ENCODE data around the gene PLEKHM3. TPM values are rescaled to one million over a fixed set of nuclear protein-coding genes. Genes with fewer than 3 reads are reported as not detected.

PLEKHM3 gene
- total and polyA plus RNA-seq, 2 experiments from 2014 or later, result 4.9 to 6.6 TPM

DNA sequence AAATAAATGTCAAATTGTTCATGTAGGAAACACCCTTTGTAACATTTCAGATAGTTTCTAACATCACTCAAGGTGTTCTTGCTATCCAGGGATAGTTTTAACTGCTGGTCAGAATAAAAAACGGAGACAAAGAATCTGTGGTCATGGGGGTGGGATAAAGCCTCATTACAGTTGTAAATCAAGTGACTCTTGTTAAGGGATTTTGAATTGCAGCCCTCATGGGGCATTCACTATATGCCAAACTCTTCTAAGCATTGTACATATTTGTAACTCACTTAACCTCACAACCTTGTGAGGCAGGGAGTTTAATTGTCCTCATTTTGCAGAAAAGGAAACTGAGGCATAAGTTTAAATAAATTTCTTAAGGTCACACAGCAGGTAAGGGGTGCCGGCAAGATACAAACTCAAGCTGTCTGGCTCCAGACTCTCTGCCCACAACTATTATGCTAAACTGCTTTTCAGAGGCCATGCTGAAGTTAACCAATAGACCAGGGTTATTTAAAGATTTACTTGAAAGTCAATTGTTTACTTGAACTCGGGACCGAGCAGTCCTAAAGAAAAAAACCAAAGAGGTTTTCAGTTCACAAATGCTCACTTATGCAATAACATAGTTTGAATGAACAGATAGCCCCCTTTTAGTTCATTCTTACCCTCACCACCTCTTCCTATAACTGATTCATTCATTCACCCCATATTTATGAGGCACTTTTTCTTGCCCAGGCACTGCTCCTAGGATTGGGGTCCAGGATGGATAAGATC is 134.1 kb downstream of the PLEKHM3 start:
- in situ Hi-C loops (cut with MboI), result no loop called here
- WGBS, 2 experiments (ENCODE audit: low coverage in 1 of 2, low lambda C conversion rate in 2 of 2, missing lambda C conversion rate in 2 of 2), result 95 to 99% methylated on average over 4 of the region's 4 CpGs
- H2AFZ ChIP-seq, result no peak overlapping the region

DNA sequence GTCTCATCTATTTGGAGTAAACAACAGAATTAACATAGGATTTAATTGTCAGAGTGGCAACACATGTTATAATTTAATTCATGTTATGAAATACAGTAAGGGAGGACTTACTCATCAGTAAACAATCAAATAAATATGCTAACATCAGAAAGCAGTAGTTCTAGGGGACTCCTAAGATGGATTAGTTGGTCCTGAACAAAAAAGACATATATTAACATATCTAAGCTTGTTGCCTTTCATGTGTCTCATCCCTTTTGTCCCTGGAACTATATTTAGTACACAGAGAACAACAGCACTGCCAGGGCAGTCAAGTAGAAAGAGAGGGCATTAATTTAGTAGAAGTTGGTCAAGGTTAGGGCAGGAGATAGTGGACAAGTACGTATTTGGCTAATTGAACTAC is 137.8 kb downstream of the PLEKHM3 start:
- H3K9ac ChIP-seq, result no peak overlapping the region
- H3F3A ChIP-seq (ENCODE audit: insufficient read depth), result no peaks in the 10 kb centered on the region
- TF ChIP-seq EZH2 (IDR thresholded peaks at IDR 0.05; ENCODE audit: insufficient read depth, poor library complexity, severe bottlenecking) (no peak), EZH2phosphoT487 (IDR thresholded peaks at IDR 0.05; ENCODE audit: insufficient read depth, low read depth) (no peak)
- no peaks in the 10 kb centered on the region for H3K4me1 ChIP-seq (ENCODE audit: insufficient read depth)
- no peaks in the 10 kb centered on the region for H3K9me3 ChIP-seq (ENCODE audit: low read depth)
- no peak overlapping the region for H3K4me3 ChIP-seq
- H3K27ac ChIP-seq, result no peak overlapping the region
- DNase-seq, result no peak
- H3K79me2 ChIP-seq (ENCODE audit: insufficient read depth), result no peaks in the 10 kb centered on the region
- in situ Hi-C loops (cut with MboI), result no loop called here
- no peaks in the 10 kb centered on the region for H3K9me2 ChIP-seq (ENCODE audit: insufficient read depth)
- 100% methylated on average over 1 of the region's 1 CpG for WGBS, 2 experiments (ENCODE audit: low coverage in 1 of 2, low lambda C conversion rate in 2 of 2, missing lambda C conversion rate in 2 of 2)
- no peaks in the 10 kb centered on the region for H4K20me1 ChIP-seq (ENCODE audit: insufficient read depth)
- H3K36me3 ChIP-seq (ENCODE audit: low read depth), result no peaks in the 10 kb centered on the region
- H3K27me3 ChIP-seq (replicated peaks; ENCODE audit: insufficient read depth), result no peaks in the 10 kb centered on the region
- H3K4me2 ChIP-seq (ENCODE audit: unreplicated experiment), result no peak overlapping the region
- no peak overlapping the region for H2AFZ ChIP-seq

More for the DNA sequence above, 134.1 kb downstream of the PLEKHM3 start:
- Histone ChIP-seq H3K9me2 (ENCODE audit: insufficient read depth) (no peaks in the 10 kb centered on the region), H3K27ac (no peak overlapping the region), H3K4me3 (no peak overlapping the region), H3K27me3 (replicated peaks; ENCODE audit: insufficient read depth) (no peaks in the 10 kb centered on the region), H3K9me3 (ENCODE audit: low read depth) (no peaks in the 10 kb centered on the region), H3F3A (ENCODE audit: insufficient read depth) (no peaks in the 10 kb centered on the region), H3K9ac (no peak overlapping the region), H3K36me3 (ENCODE audit: low read depth) (no peaks in the 10 kb centered on the region), H4K20me1 (ENCODE audit: insufficient read depth) (no peaks in the 10 kb centered on the region), H3K79me2 (ENCODE audit: insufficient read depth) (no peaks in the 10 kb centered on the region), H3K4me2 (ENCODE audit: unreplicated experiment) (no peak overlapping the region), H3K4me1 (ENCODE audit: insufficient read depth) (peaks cover 4% of the 10 kb centered on the region)
- TF ChIP-seq EZH2phosphoT487 (IDR thresholded peaks at IDR 0.05; ENCODE audit: insufficient read depth, low read depth), result no peak
- TF ChIP-seq EZH2 (IDR thresholded peaks at IDR 0.05; ENCODE audit: insufficient read depth, poor library complexity, severe bottlenecking), result no peak
- no peak for DNase-seq

DNA sequence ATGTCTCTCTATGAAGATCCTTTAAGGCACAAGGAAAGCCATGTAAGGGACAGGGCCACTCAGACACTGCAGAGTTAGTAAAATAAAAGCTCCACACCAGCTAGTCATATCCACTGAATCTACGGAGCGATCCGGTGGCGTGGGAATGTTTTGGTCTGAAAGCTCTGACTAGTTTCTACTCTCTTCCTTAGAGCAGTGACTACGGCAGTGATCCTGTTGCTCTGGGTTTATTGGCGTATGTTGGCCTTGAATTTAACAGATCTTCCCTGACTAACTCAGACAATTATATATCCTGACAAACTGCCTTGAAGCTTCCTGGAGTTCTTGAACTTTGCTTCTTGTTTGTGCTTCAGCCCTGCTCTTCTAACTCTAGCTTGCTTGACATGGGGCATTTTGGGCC is 140.3 kb downstream of the PLEKHM3 start:
- Histone ChIP-seq H3K27me3 (replicated peaks; ENCODE audit: insufficient read depth) (no peaks in the 10 kb centered on the region), H3K27ac (no peak overlapping the region), H3K9me3 (ENCODE audit: low read depth) (no peaks in the 10 kb centered on the region), H2AFZ (no peak overlapping the region), H3K4me2 (ENCODE audit: unreplicated experiment) (no peak overlapping the region), H4K20me1 (ENCODE audit: insufficient read depth) (no peaks in the 10 kb centered on the region), H3K9me2 (ENCODE audit: insufficient read depth) (no peaks in the 10 kb centered on the region), H3F3A (ENCODE audit: insufficient read depth) (no peaks in the 10 kb centered on the region; the same call in 1 of the 2 replicates), H3K4me1 (ENCODE audit: insufficient read depth) (peaks cover 1% of the 10 kb centered on the region), H3K9ac (no peak overlapping the region), H3K36me3 (ENCODE audit: low read depth) (no peaks in the 10 kb centered on the region), H3K4me3 (no peak overlapping the region), H3K79me2 (ENCODE audit: insufficient read depth) (no peaks in the 10 kb centered on the region)
- in situ Hi-C loops (cut with MboI), result no loop called here
- WGBS, 2 experiments (ENCODE audit: low coverage in 1 of 2, low lambda C conversion rate in 2 of 2, missing lambda C conversion rate in 2 of 2), result 96 to 98% methylated on average over 6 of the region's 6 CpGs
- TF ChIP-seq EZH2 (IDR thresholded peaks at IDR 0.05; ENCODE audit: insufficient read depth, poor library complexity, severe bottlenecking) (no peak), EZH2phosphoT487 (IDR thresholded peaks at IDR 0.05; ENCODE audit: insufficient read depth, low read depth) (no peak)
- DNase-seq, result no peak

DNA sequence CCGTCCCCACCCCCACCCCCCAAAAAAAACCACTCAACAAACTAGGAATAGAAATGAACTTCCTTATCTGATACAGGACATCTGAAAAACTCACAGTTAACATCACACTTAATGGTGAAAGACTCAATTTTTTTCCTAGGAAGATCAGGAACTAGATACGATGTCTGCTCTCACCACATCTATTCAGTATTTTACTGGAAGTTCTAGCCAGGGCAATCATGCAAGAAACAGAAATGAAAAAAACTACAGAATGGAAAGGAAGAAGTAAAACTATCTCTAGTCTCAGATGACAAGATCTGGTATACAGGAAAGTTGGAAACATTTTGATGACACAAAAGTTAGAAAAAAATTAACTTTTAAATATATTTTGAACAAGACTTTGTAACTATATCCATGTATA is 141.2 kb downstream of the PLEKHM3 start:
- Histone ChIP-seq H3K4me3 (no peak overlapping the region), H3K9ac (no peak overlapping the region), H3K79me2 (ENCODE audit: insufficient read depth) (no peaks in the 10 kb centered on the region), H3F3A (ENCODE audit: insufficient read depth) (peaks cover 8% of the 10 kb centered on the region), H3K9me2 (ENCODE audit: insufficient read depth) (no peaks in the 10 kb centered on the region), H2AFZ (no peak overlapping the region), H3K36me3 (ENCODE audit: low read depth) (no peaks in the 10 kb centered on the region), H3K4me2 (ENCODE audit: unreplicated experiment) (no peak overlapping the region), H4K20me1 (ENCODE audit: insufficient read depth) (no peaks in the 10 kb centered on the region), H3K27me3 (replicated peaks; ENCODE audit: insufficient read depth) (no peaks in the 10 kb centered on the region), H3K27ac (no peak overlapping the region), H3K4me1 (ENCODE audit: insufficient read depth) (peaks cover 10% of the 10 kb centered on the region), H3K9me3 (ENCODE audit: low read depth) (no peaks in the 10 kb centered on the region)
- WGBS, 2 experiments (ENCODE audit: low coverage in 1 of 2, low lambda C conversion rate in 2 of 2, missing lambda C conversion rate in 2 of 2), result 78 to 86% methylated on average over 2 of the region's 2 CpGs
- no peak for DNase-seq
- TF ChIP-seq EZH2phosphoT487 (IDR thresholded peaks at IDR 0.05; ENCODE audit: insufficient read depth, low read depth) (no peak), EZH2 (IDR thresholded peaks at IDR 0.05; ENCODE audit: insufficient read depth, poor library complexity, severe bottlenecking) (no peak)
- in situ Hi-C loops (cut with MboI), result no loop called here
